GM20431 (cell line): Measurements from ENCODE around the gene FBLN1.
"Not testable (repeated sequence)": the region's sequence is repeated elsewhere in the genome, so short reads cannot be mapped to it uniquely, and the experiment has no call there.

Experiments used
- in situ Hi-C: fragments of 300-500 bp; cut with MseI, MboI; formaldehyde crosslinking; loops from one replicate; pipeline ENCODE4 v1.15.0; 2020; ENCODE audit warnings: low sequenced_read_pairs; ENCODE audit not compliant: unreplicated experiment

FBLN1 gene, protein sequence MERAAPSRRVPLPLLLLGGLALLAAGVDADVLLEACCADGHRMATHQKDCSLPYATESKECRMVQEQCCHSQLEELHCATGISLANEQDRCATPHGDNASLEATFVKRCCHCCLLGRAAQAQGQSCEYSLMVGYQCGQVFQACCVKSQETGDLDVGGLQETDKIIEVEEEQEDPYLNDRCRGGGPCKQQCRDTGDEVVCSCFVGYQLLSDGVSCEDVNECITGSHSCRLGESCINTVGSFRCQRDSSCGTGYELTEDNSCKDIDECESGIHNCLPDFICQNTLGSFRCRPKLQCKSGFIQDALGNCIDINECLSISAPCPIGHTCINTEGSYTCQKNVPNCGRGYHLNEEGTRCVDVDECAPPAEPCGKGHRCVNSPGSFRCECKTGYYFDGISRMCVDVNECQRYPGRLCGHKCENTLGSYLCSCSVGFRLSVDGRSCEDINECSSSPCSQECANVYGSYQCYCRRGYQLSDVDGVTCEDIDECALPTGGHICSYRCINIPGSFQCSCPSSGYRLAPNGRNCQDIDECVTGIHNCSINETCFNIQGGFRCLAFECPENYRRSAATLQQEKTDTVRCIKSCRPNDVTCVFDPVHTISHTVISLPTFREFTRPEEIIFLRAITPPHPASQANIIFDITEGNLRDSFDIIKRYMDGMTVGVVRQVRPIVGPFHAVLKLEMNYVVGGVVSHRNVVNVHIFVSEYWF

DNA sequence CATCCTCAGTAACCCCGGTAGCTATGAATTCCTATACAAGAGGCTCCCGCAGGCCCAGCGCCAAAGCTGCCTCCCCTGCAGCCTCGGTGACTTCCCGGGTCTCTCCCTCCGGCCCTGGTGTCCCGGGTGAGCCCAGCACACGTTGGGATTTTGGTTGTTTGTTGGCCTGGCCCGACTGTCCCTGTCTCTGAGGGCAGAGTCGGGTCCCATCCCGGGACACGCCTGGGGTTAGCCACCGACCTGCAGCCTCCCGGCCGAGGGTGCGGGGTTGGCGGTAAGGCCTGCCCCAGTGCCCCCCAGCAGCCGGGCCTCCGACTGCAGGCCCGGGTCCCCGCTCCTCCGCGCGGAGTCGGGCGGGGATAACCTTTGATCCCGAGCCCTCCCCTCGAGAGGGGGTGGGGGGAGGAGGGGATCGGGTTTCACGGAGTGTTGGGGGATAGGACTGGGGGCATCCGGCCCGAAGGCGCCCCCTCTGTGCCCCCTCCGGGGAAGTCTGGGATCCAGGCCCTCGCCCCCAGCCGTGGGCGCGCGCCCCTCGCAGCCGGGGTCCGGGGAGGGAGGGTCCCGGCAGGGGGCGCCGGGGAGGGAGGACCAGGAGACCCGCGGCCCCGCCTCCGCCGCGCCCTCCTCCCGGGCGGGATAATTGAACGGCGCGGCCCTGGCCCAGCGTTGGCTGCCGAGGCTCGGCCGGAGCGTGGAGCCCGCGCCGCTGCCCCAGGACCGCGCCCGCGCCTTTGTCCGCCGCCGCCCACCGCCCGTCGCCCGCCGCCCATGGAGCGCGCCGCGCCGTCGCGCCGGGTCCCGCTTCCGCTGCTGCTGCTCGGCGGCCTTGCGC is at the start of gene FBLN1:
Gene FBLN1, plus strand, starts transcription at position 669 of the 835 bp plus-strand sequence. Its CDS starts 103 bp downstream, at position 772.
- in situ Hi-C loops: no loop called here

DNA sequence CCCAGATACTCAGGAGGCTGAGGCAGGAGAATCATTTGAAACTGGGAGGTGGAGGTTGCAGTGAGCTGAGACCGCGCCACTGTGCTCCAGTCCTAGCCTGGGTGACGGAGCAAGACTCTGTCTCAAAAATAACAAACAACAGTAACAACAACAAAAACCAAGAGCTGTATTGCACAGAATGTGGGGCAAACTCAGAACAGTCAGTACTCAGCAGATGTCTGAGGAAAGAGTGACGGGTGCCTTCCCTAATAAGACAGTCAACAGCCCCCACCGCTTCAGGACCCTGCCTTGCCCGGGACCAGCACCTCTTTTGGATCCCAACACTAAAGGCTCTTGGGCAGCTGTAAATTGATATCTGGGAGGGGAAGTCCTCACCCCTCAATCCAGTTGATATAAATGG is 48.9 kb upstream of the FBLN1 start:
- in situ Hi-C loops: no loop called here

DNA sequence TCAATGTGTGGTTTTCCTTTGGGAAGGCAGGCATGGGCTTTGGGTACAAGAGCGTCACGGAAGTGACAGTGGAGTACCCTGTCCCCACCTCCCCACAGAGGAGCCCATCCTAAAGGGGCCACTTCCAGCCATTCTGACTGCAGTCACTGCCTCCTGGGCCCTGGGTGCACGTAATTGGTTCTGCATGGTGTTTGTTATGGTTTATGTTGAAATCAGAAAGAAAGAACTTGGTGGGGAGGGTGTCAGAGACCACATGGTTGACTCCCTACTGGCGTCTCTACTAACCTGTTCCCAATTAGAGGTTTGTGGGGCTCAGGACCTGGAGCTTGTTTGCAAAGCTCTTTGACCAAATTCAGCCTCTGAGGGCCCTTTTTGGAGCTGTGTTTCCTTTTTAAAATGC is 48.4 kb upstream of the FBLN1 start:
- in situ Hi-C loops: no loop called here

DNA sequence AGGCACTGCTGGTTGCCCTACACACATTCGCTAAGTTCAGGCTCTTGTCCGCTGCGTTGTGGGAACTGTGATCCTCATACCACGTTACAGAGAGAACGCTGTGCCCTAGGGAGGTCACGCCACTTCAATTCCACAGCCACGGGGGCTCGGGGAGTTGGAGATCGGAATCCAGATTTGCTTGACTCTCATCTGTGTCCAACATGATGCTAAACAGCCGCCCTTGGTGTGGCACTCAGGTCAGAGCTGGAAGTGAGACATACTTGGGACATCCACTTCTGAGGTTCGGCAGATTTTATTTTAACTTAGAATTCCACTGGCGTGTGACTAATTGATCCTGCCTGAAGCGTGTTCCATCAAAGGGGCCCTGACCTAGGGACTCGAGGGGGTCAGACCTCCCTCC is 47.5 kb upstream of the FBLN1 start:
- in situ Hi-C loops: no loop called here

DNA sequence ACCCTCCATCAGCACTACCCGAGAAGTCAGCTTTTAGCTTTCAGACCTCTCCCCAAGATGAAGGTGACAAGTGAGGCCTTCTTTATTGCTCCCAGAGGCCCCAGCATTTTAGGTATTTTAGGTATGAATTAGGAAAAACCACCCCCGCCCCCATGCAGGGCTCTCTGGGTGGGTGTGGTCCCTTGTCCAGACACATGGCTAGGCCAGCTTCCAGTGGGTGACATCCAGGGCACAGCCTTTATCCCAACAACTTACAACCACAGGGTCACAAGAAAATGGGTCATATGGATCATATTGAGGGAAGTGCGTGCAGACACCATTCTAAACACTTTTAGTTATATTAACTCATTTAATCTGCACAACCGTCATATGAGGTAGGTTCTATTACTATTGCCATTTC is 47.1 kb upstream of the FBLN1 start:
- in situ Hi-C loops: no loop called here

DNA sequence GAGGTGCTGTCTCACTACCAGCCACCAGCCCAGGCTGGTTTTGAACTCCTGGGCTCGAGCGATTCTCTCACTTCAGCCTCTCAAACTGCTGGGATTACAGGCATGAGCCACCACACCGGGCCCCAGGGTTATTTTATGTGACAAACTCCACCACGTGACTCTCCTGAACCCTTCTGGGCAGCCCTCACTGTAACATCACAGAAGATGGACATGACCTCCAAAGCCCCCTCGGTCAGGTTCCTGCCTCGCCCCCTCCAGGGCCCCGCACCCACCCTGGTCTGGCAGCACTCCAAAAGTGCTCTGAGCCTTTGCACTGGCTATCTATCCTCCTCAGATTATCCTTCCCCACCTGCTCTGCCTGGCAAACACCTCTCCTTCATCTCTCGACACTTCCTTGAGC is 45.9 kb upstream of the FBLN1 start:
- in situ Hi-C loops: no loop called here

DNA sequence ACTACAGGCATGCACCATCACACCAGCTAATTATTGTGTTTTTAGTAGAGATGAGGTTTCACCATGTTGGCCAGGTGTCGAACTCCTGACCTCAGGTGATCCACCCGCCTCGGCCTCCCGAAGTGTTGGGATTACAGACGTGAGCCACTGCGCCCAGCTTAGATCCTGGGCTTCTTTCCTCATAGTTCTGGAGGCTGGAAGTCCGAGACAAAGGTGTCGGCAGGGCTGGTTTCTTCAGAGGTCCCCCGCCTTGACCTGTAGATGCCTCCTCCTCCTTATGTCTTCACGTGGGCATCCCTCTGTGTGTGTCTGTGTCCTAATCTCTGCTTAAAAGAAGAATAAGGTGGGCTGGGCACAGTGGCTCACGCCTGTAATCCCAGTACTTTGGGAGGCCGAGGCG is 44.2 kb upstream of the FBLN1 start:
- in situ Hi-C loops: no loop called here

DNA sequence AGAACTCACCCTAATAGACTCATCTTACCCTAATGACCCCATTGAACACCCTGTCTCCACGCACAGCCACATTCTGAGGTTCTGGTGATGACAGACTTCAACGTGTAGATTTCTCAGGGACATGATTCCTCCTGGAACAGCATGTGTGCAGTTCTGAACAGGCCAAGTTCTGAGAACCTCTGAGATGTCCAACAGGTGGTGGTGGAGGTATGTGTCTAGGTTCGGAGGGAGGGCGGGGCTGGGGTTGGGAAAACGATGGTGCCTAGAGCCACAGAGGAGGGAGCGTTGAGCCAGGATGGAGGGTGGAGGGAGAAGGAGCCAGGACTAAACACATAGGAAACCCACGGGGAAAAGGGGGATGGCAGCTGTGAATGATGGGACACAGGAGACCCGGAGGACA is 43.4 kb upstream of the FBLN1 start:
- in situ Hi-C loops: no loop called here

DNA sequence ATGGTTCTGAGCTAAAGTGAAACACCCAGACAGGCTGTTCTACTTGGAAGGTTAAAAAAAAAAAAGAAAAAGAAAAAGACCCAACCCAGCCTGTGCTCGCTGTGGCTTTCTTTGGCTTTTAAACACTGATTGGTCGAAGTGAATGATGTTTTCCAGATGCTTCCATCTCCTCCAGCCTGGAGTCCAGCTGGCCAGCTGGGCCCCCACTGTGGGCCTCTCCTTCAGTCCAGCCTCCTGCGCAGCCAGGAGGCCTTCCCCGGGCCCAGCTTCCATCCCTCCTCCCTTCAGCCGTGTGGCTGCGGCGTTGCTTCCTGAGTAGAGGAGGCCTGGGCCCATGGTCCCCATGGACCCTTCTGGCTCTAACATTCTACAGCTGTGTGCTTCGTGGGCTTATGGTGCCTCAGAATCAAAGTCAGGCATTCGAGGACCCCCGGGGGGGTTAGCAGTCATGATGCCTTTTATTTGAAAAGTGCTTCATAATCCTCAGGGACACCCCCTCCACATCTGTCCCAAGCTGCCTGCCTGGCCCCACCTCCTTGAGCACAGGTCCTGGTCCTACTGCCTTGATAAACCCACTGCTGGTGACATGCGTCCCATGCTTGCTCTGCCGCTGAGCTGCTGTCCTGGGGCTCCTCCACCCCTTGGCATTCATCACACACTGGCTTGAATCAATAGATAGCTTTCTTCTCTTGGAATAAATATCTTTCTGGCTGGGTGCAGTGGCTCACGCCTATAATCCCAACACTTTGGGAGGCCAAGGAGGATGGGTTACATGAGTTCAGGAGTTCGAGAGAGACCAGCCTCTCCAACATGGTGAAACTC is 42.2 kb upstream of the FBLN1 start:
- in situ Hi-C loops: no loop called here

DNA sequence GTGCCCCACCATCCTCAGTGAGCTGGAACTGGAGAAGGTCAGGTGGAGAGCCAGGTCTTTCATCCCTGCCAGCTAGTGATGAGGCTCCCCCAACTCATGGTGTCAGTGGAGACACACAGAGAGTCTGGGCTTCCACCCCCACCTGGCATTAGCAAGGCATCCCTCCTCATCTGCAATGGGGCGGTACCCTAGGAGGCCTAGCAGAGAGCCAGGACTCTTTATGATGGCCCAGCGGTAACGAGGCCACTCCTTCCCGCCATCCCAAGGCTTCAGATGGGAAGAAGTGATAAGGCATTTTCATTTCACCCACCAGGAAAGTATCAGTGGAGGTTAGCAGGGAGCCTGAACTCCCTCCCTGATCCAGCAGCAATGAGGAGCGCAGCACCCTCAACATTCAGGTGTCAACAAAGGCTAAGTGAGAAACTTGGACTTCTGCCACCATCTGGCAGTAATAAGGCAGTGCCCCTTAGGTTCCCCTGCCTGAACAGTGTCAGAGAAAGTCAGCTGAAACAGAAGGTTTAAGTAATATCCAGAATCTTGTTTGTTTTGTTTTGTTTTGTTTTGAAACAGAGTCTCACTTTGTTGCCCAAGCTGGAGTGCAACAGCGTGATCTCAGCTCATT is 40.5 kb upstream of the FBLN1 start:
- in situ Hi-C loops: no loop called here

DNA sequence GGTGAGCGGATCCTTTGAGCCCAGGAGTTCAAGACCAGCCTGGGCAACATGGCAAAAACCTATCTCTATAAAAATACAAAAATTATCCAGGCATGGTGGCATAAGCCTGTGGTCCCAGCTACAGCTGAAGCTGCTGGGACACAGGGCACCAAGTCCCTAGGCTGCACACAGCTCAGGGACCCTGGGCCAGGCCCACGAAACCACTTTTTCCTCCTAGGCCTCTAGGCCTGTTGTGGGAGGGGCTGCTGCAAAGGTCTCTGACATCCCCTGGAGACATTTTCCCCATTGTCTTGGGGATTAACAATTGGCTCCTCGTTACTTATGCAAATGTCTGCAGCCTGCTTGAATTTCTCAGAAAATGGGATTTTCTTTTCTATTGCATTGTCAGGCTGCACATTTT is 39.0 kb upstream of the FBLN1 start:
- in situ Hi-C loops: not testable (repeated sequence)

DNA sequence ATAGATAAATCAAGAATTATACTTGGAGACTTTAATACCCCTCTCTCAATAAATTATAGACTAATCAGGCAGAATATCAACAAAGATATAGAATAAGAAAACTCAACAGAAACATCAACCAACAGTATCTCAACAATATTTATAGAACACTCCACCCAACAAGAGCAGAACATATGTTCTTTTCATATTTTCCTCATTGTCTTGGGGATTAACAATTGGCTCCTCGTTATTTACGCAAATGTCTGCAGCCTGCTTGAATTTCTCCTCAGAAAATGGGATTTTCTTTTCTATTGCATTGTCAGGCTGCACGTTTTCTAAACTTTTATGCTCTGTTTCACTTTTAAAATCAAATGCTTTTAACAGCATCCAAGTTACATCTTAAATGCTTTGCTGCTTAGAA is 37.0 kb upstream of the FBLN1 start:
- in situ Hi-C loops: no loop called here

DNA sequence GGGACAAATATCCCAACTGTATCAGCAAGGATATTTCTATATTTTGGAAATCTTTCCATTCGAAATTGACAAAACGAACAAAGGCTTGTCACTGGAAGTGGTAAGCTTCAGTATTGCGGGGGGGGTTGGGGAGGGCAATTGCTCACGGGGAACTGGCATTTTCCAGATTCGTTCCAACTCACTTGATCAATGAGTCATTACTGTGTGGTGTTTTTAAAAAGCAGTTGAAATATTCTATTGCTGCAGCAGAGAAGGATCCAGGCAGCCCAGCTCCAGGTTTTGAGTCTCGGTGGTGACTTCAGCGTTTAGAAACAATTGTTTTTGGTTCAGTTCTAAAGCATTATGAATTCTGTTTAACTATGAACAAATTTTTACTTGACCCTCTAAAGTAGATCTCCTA is 33.8 kb upstream of the FBLN1 start:
- in situ Hi-C loops: no loop called here

DNA sequence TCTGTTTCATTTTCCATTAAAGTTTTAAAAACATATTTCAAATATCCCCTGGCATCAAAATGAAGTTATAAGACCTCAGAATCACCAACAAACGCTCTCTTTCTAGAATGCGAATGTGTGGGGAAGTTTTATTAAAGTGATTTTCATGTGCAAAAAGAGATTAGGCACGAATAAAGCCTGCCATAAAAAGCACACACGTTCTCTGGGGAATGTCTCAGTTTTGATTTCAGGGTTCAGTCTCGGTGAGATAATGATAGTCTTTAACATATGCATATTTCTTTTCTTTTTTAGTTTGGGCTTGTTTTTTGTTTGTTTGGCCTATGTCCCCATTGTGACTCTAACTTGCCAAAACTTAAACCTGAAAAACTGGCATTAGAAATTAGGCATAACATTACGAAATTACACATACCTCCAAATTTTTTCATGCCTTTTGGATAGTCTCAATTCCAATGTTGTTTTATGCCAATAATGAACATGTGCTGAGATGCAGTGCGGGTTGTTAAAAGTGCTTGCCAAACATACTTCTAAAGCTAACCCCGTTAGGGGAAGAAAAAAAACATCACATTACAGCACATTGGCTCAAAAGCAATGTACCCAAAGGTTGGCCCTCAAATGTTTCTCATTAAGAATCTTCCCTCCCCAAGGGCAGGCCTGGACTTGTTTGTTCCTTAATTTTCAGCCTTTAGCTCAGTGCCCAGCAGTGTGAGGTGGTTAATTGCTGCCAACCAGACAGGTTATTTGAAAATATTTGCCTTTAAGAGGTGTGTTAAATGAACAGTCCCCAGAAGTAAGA is 33.2 kb upstream of the FBLN1 start:
- in situ Hi-C loops: no loop called here

DNA sequence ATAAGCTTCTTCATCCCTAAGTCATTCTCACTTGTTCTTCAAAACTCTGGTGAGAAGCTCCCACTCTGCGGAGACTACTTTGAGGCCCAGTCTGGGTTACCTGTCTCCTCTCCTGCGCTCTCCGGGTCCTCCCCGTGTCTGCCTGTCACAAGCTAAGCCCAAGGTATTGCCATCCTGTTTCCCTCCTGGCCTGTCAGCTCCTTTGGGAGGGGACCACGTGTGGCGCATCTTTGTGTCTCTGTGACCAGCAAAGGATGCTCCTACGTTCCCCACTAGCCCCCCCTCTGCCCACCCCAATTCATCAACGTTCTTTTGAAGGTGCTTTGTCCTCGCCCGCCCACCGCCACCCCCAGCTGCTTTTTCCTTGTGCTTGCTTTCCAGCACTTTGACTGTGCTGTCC is 31.8 kb upstream of the FBLN1 start:
- in situ Hi-C loops: no loop called here

DNA sequence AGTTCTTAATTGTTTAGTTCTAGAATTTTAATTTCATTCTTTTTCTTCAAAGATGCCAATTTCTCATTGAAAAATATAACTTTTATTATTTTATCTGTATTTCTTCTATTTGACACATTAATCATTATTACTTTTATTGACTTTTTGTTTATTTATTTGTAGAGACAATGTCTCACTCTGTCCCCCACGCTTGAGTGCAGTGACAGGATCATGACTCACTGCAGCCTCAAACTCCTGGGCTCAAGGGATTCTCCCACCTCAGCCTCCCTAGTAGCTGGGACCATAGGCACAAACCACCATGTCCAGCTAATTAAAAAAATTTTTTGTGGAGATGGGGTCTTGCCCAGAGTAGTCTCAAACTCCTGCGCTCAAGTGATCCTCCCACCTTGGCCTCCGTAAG is 30.3 kb upstream of the FBLN1 start:
- in situ Hi-C loops: no loop called here

DNA sequence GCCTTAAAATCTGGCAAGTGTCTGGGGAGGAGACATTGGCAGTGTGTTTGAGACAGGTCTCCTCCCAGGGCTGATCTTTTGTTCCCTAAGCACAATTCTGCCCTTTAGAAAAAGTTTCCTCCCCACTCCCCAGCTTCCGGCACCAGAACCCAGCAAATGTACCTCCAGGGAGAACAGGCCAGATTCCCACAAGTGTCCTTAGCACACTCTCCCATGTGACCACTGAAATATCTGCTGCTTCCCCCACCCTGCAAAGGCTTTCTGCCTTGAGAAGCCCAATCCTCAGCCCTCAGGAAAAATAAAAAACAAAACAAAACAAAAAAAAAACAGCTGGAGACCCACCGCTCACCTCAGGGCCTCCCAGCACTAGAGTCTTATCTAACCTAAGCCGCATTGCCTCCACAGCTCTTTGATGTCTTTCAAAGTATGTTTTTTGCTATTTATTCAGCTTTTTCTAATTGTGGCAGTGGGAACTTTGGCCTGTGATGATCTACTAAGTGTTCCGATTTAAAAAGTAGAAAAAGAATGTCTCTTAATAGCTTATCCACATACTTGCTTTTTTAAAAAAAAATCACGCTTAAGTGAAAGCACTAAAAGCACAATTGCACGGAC is 29.0 kb upstream of the FBLN1 start:
- in situ Hi-C loops: no loop called here

DNA sequence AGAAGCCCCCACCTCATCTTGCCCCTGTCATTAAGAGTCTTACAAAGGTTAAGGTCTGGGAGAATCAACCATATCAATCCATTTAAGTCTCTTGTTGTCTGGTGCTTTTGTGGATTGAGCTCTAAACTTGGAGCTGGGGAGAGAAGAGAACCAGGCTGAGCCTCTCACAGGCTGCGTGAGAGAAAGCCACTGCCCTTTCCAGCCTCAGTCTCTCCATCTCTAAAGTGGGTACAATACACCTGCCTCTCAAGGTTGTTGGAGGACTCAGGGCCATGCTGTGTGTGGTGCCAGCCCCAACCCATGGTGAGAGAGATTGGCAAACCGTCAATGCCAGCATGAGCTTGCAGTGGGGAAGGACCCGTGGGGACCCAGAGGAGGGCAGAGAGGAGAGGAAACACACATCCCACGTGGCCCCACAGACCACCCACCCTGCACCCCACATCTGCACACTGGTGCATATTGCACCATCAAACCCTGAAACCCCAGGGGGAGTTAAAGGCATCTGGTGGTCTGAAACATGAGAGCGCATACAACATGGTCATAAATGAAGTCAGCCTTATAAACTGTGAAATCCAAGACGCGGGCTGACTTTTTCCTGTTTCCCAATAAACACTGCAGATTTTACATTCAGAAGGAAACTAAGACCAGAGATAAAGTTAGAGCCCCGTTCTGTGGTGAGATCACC is 27.5 kb upstream of the FBLN1 start:
- in situ Hi-C loops: no loop called here
